Progenitor cell of endocrine pancreas (in vitro differentiated cells): ENCODE data around the gene SPOCK1. TPM values are rescaled to one million over a fixed set of nuclear protein-coding genes. Genes with fewer than 3 reads are reported as not detected.
A peak's percentile ranks its signal among the peaks of the same experiment; 100 is the strongest.

Experiments
- DNase-seq: peaks from one replicate; pipeline ENCODE4 v3.0.0; 2021; ENCODE audit warnings: low spot score; ENCODE audit not compliant: unreplicated experiment
- H3K27ac Mint-ChIP-seq: 2 replicates; pipeline ENCODE4 v1.8.0; 2021; ENCODE audit warnings: mild to moderate bottlenecking, moderate library complexity, mixed read lengths
- H3K27me3 Mint-ChIP-seq: 2 replicates; pipeline ENCODE4 v1.8.0; 2021; ENCODE audit warnings: mixed read lengths
- H3K36me3 Mint-ChIP-seq: 2 replicates; pipeline ENCODE4 v1.8.0; 2022; ENCODE audit warnings: mixed read lengths; ENCODE audit not compliant: insufficient read depth
- H3K4me1 Mint-ChIP-seq: 2 replicates; pipeline ENCODE4 v1.8.0; 2021; ENCODE audit warnings: low read depth, mixed read lengths
- H3K4me3 Mint-ChIP-seq: 2 replicates; pipeline ENCODE4 v1.8.0; 2021; ENCODE audit warnings: low read depth, mild to moderate bottlenecking, moderate library complexity, mixed read lengths
- H3K9me3 Mint-ChIP-seq: 2 replicates; pipeline ENCODE4 v1.8.0; 2021; ENCODE audit warnings: low read depth, mixed read lengths
- total RNA-seq: library from RNA; stranded (reverse); gene quantifications from 2 replicates; pipeline ENCODE4 v1.2.1, GENCODE V29; 2021
- TF ChIP-seq, protein P1 (sequence below): fragments of 200-600 bp; sonication (generic); IDR thresholded peaks from one replicate; pipeline ENCODE4 v1.5.0; 2021; ENCODE audit warnings: antibody characterized with exemption, mild to moderate bottlenecking; ENCODE audit not compliant: unreplicated experiment

SPOCK1 gene
- total RNA-seq, 1 donor from 2014 or later = 41.4 TPM

DNA sequence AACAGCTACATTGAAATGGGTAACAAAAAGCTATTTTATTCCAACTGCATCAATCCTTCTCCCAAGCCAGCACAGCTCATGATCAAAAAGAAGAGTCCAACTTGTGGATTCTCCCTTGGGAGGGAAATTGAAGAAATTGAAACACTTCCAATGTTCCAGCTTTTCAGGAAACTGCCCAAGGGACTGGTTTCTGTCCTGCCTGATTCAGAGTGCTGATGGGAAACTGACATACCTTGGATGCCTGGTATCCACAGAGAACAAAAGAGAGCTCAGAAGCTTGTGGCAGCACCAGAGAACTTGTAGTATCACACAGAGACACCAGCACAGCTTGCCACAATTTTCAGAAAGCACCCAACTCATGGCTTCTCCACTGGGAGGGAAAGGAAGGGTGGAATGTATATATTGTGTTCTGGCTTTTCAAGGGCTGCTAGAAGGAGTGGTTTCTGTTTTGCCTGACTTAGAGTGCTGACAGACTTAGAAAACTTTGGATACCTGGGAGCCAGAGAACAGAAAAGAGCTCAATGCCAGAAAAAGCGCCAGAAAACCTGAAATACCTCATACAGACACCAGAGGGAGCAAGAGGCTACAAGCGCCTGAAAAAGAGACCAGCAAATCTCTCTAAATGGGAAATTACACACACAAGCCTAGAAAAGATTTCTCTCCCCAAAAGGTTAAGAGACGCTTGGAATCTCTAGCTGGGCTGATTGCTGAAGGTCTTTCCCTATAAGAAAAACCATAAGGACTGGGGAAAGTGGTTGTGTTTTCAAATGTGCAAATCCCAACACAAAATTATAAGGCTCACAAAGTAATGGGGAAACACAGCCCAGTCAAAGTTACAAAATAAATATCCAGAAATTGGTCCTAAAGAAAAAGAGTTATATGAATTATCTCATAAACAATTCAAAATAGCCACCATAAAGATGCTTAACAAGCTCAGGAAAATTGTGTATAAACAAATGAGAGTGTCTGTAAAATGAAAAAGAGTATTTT is 178.8 kb downstream of the SPOCK1 start:
- no peak overlapping the region for H3K27ac Mint-ChIP-seq
- peaks cover 40% of the 10 kb centered on the region for H3K27me3 Mint-ChIP-seq

DNA sequence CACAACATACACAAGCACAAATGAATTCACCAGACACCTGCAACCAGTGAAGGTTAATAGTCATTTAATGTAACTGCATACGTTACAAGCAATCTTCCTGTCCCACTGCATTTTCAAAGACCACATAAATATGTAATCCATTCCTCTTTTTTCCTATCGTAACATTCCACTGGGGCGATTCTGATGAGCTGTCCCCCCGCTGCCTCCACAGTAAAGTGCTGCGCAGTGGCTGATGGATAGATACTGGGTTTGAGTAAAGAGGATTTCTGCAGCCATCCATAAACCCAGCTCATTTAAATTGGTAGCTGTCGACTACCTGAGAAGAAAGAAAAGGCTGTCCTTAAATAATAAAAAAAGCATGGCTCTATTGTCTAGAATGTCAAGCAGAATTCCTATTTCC is 181.1 kb downstream of the SPOCK1 start:
- no peaks in the 10 kb centered on the region for H3K4me1 Mint-ChIP-seq
- no peaks in the 10 kb centered on the region for H3K36me3 Mint-ChIP-seq
- H3K4me3 Mint-ChIP-seq = no peak overlapping the region
- H3K27me3 Mint-ChIP-seq = peaks cover 54% of the 10 kb centered on the region
- no peaks in the 10 kb centered on the region for H3K9me3 Mint-ChIP-seq
- TF ChIP-seq, protein P1, sequence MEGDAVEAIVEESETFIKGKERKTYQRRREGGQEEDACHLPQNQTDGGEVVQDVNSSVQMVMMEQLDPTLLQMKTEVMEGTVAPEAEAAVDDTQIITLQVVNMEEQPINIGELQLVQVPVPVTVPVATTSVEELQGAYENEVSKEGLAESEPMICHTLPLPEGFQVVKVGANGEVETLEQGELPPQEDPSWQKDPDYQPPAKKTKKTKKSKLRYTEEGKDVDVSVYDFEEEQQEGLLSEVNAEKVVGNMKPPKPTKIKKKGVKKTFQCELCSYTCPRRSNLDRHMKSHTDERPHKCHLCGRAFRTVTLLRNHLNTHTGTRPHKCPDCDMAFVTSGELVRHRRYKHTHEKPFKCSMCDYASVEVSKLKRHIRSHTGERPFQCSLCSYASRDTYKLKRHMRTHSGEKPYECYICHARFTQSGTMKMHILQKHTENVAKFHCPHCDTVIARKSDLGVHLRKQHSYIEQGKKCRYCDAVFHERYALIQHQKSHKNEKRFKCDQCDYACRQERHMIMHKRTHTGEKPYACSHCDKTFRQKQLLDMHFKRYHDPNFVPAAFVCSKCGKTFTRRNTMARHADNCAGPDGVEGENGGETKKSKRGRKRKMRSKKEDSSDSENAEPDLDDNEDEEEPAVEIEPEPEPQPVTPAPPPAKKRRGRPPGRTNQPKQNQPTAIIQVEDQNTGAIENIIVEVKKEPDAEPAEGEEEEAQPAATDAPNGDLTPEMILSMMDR = no peak
- DNase-seq = no peak
- no peak overlapping the region for H3K27ac Mint-ChIP-seq

More for the DNA sequence above, 178.8 kb downstream of the SPOCK1 start:
- Mint-ChIP-seq H3K9me3 (no peaks in the 10 kb centered on the region), H3K4me1 (no peaks in the 10 kb centered on the region), H3K36me3 (no peaks in the 10 kb centered on the region), H3K4me3 (no peak overlapping the region)
- TF ChIP-seq, protein P1 = peak; percentile 85
- DNase-seq = peak; percentile 30

DNA sequence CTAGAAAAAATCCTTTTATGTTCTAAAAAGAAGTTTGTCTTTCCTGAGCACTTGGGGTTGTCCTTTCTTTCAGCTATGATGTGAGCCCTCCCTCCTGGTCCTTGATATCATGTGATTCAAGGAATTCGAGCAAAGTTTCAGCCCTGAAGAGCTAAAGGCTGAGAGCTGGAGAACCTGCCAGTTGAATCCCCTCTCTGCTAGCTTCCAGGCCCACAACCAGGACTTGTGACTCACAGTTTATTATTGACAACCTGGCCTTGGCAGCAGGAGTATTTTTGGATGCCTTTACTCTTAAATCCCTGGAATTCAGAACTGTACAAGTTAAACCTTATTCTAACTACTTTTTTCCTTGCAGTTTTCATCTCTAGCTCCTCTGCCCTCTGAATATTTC is 182.8 kb downstream of the SPOCK1 start:
- no peaks in the 10 kb centered on the region for H3K36me3 Mint-ChIP-seq
- DNase-seq = no peak
- no peak overlapping the region for H3K4me3 Mint-ChIP-seq
- TF ChIP-seq, protein P1 = no peak
- no peak overlapping the region for H3K27ac Mint-ChIP-seq
- H3K4me1 Mint-ChIP-seq = no peaks in the 10 kb centered on the region
- no peaks in the 10 kb centered on the region for H3K9me3 Mint-ChIP-seq
- peaks cover 54% of the 10 kb centered on the region for H3K27me3 Mint-ChIP-seq

DNA sequence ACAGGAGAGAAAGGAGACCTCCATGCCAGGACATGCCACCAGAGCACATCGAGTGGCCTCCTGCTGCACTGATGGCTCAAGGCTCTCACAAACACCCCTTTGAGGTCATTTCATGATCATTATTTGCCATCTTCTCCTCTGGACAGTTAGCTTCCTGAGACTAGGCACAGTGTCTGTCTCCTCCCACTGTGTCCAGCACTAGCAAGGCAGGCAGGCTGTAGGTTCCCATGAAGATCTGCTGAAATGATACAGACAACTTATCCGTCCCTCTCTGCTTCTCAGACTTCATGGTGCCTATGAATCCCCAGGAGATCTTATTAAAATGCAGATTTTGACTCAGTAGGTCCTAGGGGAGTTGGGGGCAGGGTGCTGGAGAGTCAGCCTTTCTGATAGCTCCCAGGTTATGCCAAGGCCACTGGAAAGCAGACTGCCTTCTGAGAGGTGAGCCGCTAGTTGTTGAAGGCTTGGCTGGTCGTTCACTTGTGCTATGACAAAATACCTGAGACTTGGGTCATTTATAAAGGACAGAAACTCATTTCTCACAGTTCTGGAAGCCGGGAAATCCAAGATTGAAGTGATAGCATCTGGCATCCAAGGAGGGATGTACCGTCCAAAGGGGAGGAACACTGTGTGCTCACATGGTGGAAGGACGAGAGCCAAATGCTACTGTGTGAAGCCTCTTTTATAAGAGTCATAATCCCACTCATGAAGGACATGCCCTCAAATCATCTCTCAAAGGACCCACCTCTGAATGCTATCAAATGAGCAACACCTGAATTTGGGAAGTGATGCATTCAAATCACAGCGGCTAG is 183.4 kb downstream of the SPOCK1 start:
- H3K27ac Mint-ChIP-seq = no peak overlapping the region
- no peaks in the 10 kb centered on the region for H3K9me3 Mint-ChIP-seq
- TF ChIP-seq, protein P1 = no peak
- peaks cover 54% of the 10 kb centered on the region for H3K27me3 Mint-ChIP-seq
- H3K4me3 Mint-ChIP-seq = no peak overlapping the region
- no peak for DNase-seq
- H3K36me3 Mint-ChIP-seq = no peaks in the 10 kb centered on the region
- H3K4me1 Mint-ChIP-seq = no peaks in the 10 kb centered on the region

DNA sequence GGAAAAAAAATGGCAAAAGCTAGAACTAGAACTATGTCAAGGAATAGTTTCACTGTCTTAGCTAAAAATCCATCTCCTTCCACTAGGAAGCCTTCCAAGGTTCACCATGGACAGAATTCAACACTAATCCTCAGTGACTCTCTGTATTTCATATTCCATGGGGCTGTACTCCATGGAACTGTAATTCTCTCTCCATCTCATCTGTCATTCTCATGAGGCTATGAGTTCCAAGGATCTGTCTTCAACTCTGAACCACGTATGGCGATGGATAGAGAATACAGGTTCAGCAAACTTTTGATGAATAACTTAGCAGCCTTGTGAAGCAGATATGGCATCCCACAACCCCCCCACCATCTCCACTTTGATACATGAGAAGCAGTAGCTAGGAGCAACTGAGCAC is 184.0 kb downstream of the SPOCK1 start:
- Mint-ChIP-seq H3K27ac (no peak overlapping the region), H3K27me3 (peaks cover 48% of the 10 kb centered on the region), H3K4me1 (no peaks in the 10 kb centered on the region), H3K9me3 (no peaks in the 10 kb centered on the region), H3K4me3 (no peak overlapping the region), H3K36me3 (no peaks in the 10 kb centered on the region)
- no peak for DNase-seq
- TF ChIP-seq, protein P1 = no peak
